Trophoblast cell (in vitro differentiated cells and primary cell): ENCODE measurements around the gene MIGA2.
"Not testable (repeated sequence)": the region's sequence is repeated elsewhere in the genome, so short reads cannot be mapped to it uniquely, and the experiment has no call there.

ENCODE experiments used
- DNase-seq, 2 donors: peaks; one replicate each; pipeline ENCODE4 v3.0.0-alpha.2; 2016
- H2AFZ ChIP-seq: 2 replicates; pipeline ENCODE4 v1.6.1; 2013; ENCODE audit warnings: low read length, moderate library complexity, mild to moderate bottlenecking; ENCODE audit not compliant: insufficient read depth, poor library complexity
- H2AK5ac ChIP-seq: 2 replicates; pipeline ENCODE4 v1.6.1; 2013; ENCODE audit warnings: mild to moderate bottlenecking, low read length
- H2BK120ac ChIP-seq: 2 replicates; pipeline ENCODE4 v1.6.1; 2013; ENCODE audit warnings: low read length, mild to moderate bottlenecking, moderate library complexity; ENCODE audit not compliant: insufficient read depth, poor library complexity
- H2BK12ac ChIP-seq: 2 replicates; pipeline ENCODE4 v1.6.1; 2013; ENCODE audit warnings: mild to moderate bottlenecking, low read length, moderate library complexity
- H2BK5ac ChIP-seq: 2 replicates; pipeline ENCODE4 v1.6.1; 2013; ENCODE audit warnings: low read length, low read depth, moderate library complexity, mild to moderate bottlenecking; ENCODE audit not compliant: poor library complexity
- H3K14ac ChIP-seq: 2 replicates; pipeline ENCODE4 v1.6.1; 2013; ENCODE audit warnings: mild to moderate bottlenecking, low read length
- H3K18ac ChIP-seq: 2 replicates; pipeline ENCODE4 v1.6.1; 2013; ENCODE audit warnings: mild to moderate bottlenecking, low read length
- H3K23ac ChIP-seq: 2 replicates; pipeline ENCODE4 v1.6.1; 2013; ENCODE audit warnings: low read length
- H3K27ac ChIP-seq: 2 replicates; pipeline ENCODE4 v1.5.1; 2013; ENCODE audit warnings: low read depth, mild to moderate bottlenecking, inconsistent platforms, low read length, moderate library complexity
- H3K27me3 ChIP-seq: 2 replicates; pipeline ENCODE4 v1.6.1; 2013; ENCODE audit warnings: inconsistent platforms, mild to moderate bottlenecking, low read length, moderate library complexity; ENCODE audit not compliant: insufficient read depth
- H3K36me3 ChIP-seq, 2 experiments: 1 replicate in 1 of 2; 2 replicates in 1 of 2; pipeline ENCODE4 v1.6.1; 2013; ENCODE audit warnings: low read length in 2 of 2, mild to moderate bottlenecking in 2 of 2, moderate library complexity in 1 of 2; ENCODE audit not compliant: insufficient read depth in 2 of 2, control insufficient read depth in 1 of 2
- H3K4ac ChIP-seq: 2 replicates; pipeline ENCODE4 v1.6.1; 2013; ENCODE audit warnings: low read depth, mild to moderate bottlenecking, low read length, moderate library complexity
- H3K4me1 ChIP-seq, 2 experiments: 1 replicate in 1 of 2; 2 replicates in 1 of 2; pipeline ENCODE4 v1.6.1; 2013; ENCODE audit warnings: low read length in 2 of 2, mild to moderate bottlenecking in 2 of 2, moderate library complexity in 1 of 2; ENCODE audit not compliant: insufficient read depth in 2 of 2, control insufficient read depth in 1 of 2
- H3K4me2 ChIP-seq: 2 replicates; pipeline ENCODE4 v1.6.1; 2013; ENCODE audit warnings: inconsistent platforms, mild to moderate bottlenecking, low read length, moderate library complexity
- H3K4me3 ChIP-seq: 2 replicates; pipeline ENCODE4 v1.5.1; 2013; ENCODE audit warnings: mild to moderate bottlenecking, low read depth, low read length, inconsistent platforms
- H3K79me1 ChIP-seq: one replicate; pipeline ENCODE4 v1.6.1; 2013; ENCODE audit warnings: low read length
- H3K79me2 ChIP-seq: 2 replicates; pipeline ENCODE4 v1.6.1; 2013; ENCODE audit warnings: low read length, mild to moderate bottlenecking; ENCODE audit not compliant: control insufficient read depth, insufficient read depth, poor library complexity
- H3K9ac ChIP-seq: 2 replicates; pipeline ENCODE4 v1.6.1; 2013; ENCODE audit warnings: mild to moderate bottlenecking, low read length
- H3K9me3 ChIP-seq: 2 replicates; pipeline ENCODE4 v1.6.1; 2013; ENCODE audit warnings: low read depth, mild to moderate bottlenecking, control low read depth, inconsistent platforms, low read length; ENCODE audit not compliant: insufficient read depth
- H4K12ac ChIP-seq: 2 replicates; pipeline ENCODE4 v1.6.1; 2013; ENCODE audit warnings: low read depth, mild to moderate bottlenecking, low read length, moderate library complexity
- H4K8ac ChIP-seq: 2 replicates; pipeline ENCODE4 v1.6.1; 2013; ENCODE audit warnings: low read depth, mild to moderate bottlenecking, low read length, moderate library complexity
- H4K91ac ChIP-seq: one replicate; pipeline ENCODE4 v1.6.1; 2013; ENCODE audit warnings: low read depth, mild to moderate bottlenecking, low read length, moderate library complexity
- WGBS: extraction: QIAGEN DNeasy Blood & Tissue Kit; methylation state at CpG from one replicate; pipeline ENCODE4 v1.1.7; 2013; ENCODE audit warnings: missing lambda C conversion rate; ENCODE audit not compliant: insufficient read length, insufficient coverage; ENCODE audit errors: extremely low coverage; 5-methylcytosine and 5-hydroxymethylcytosine counted together

Gene MIGA2

GRCh38 chr9:129033216-129033615 is 3.2 kb upstream of the MIGA2 start:
- no peak overlapping the region for H2BK5ac ChIP-seq
- no peaks in the 10 kb centered on the region for H3K27me3 ChIP-seq
- H3K14ac ChIP-seq = no peak overlapping the region
- no peak overlapping the region for H4K12ac ChIP-seq
- no peak overlapping the region for H3K4me3 ChIP-seq
- H3K79me2 ChIP-seq = peaks cover 3% of the 10 kb centered on the region
- no peak overlapping the region for H3K27ac ChIP-seq
- H2BK12ac ChIP-seq = no peak overlapping the region
- no CpG with 5 or more reads among the region's 8 CpGs for WGBS
- no peak overlapping the region for H3K4me2 ChIP-seq
- H3K4me1 ChIP-seq = peaks cover 10 to 14% of the 10 kb centered on the region in 2 experiments
- no peak overlapping the region for H2AFZ ChIP-seq
- no peak overlapping the region for H4K91ac ChIP-seq
- peaks cover 6% of the 10 kb centered on the region for H3K79me1 ChIP-seq
- no peak overlapping the region for H3K18ac ChIP-seq
- no peaks in the 10 kb centered on the region for H3K9me3 ChIP-seq
- H2BK120ac ChIP-seq = no peak overlapping the region
- H3K4ac ChIP-seq = no peak overlapping the region
- DNase-seq = no peak
- H2AK5ac ChIP-seq = no peak overlapping the region
- H3K9ac ChIP-seq = no peak overlapping the region
- no peak overlapping the region for H4K8ac ChIP-seq
- H3K23ac ChIP-seq = no peak overlapping the region
- no peaks in the 10 kb centered on the region for H3K36me3 ChIP-seq

GRCh38 chr9:129035838-129036237 is 588 bp upstream of the MIGA2 start:
- Histone ChIP-seq H2BK120ac (peak overlapping the region; percentile 76), H3K4ac (peak overlapping the region; percentile 39), H4K8ac (peak overlapping the region; percentile 91), H3K14ac (peak overlapping the region; percentile 16), H4K12ac (peak overlapping the region; percentile 76), H3K4me2 (peak overlapping the region; percentile 70), H3K4me1 (peaks cover 12 to 19% of the 10 kb centered on the region in 2 experiments), H2AFZ (peak overlapping the region; percentile 88), H3K9ac (peak overlapping the region; percentile 14), H4K91ac (peak overlapping the region; percentile 25)
- not testable (repeated sequence) for H3K18ac ChIP-seq, H3K9me3 ChIP-seq, H3K79me1 ChIP-seq, H2BK5ac ChIP-seq, DNase-seq, H3K27ac ChIP-seq, H2AK5ac ChIP-seq, H2BK12ac ChIP-seq, H3K4me3 ChIP-seq, H3K36me3 ChIP-seq, H3K27me3 ChIP-seq, H3K23ac ChIP-seq, H3K79me2 ChIP-seq
- no CpG with 5 or more reads among the region's 13 CpGs for WGBS

GRCh38 chr9:129036923-129037766 is 719 bp downstream of the MIGA2 start:
- DNase-seq = no peak
- H3K18ac ChIP-seq = peak overlapping the region; percentile 27
- no peak overlapping the region for H2BK5ac ChIP-seq
- peak overlapping the region; percentile 40 for H4K91ac ChIP-seq
- H3K9ac ChIP-seq = peak overlapping the region; percentile 91
- H3K79me1 ChIP-seq = peaks cover 6% of the 10 kb centered on the region
- H2BK120ac ChIP-seq = peak overlapping the region; percentile 50
- no peaks in the 10 kb centered on the region for H3K9me3 ChIP-seq
- peak overlapping the region; percentile 30 for H4K8ac ChIP-seq
- H3K4me1 ChIP-seq = peaks cover 12 to 19% of the 10 kb centered on the region in 2 experiments
- peaks cover 11% of the 10 kb centered on the region in 2 experiments for H3K36me3 ChIP-seq
- no peak overlapping the region for H2BK12ac ChIP-seq
- peak overlapping the region; percentile 2 for H4K12ac ChIP-seq
- no peak overlapping the region for H3K23ac ChIP-seq
- H3K27ac ChIP-seq = no peak overlapping the region
- H3K14ac ChIP-seq = peak overlapping the region; percentile 42
- H3K4me3 ChIP-seq = peak overlapping the region; percentile 96
- no peak overlapping the region for H2AK5ac ChIP-seq
- H3K79me2 ChIP-seq = peaks cover 3% of the 10 kb centered on the region
- no peaks in the 10 kb centered on the region for H3K27me3 ChIP-seq
- H2AFZ ChIP-seq = peak overlapping the region; percentile 13
- H3K4me2 ChIP-seq = peak overlapping the region; percentile 85
- peak overlapping the region; percentile 38 for H3K4ac ChIP-seq
- no CpG with 5 or more reads among the region's 32 CpGs for WGBS

- Histone ChIP-seq H3K79me2 (peaks cover 3% of the 10 kb centered on the region), H3K9me3 (peaks cover 3% of the 10 kb centered on the region), H2AFZ (no peak overlapping the region), H3K4me1 (peaks cover 12 to 19% of the 10 kb centered on the region in 2 experiments), H2BK12ac (no peak overlapping the region), H3K4me3 (no peak overlapping the region), H3K14ac (no peak overlapping the region), H2AK5ac (no peak overlapping the region), H3K4me2 (no peak overlapping the region), H3K4ac (peak overlapping the region; percentile 39), H4K12ac (no peak overlapping the region), H4K8ac (no peak overlapping the region), H3K79me1 (peaks cover 6% of the 10 kb centered on the region), H3K23ac (no peak overlapping the region), H2BK5ac (no peak overlapping the region), H3K9ac (no peak overlapping the region), H3K18ac (no peak overlapping the region), H3K27ac (no peak overlapping the region), H3K36me3 (peaks cover 17% of the 10 kb centered on the region in 2 experiments), H2BK120ac (no peak overlapping the region), H3K27me3 (no peaks in the 10 kb centered on the region), H4K91ac (no peak overlapping the region)
- DNase-seq = no peak
- WGBS = no CpG with 5 or more reads among the region's 6 CpGs
Measured at GRCh38 chr9:129037767-129038098, 1.3 kb downstream of the MIGA2 start.
